Neural progenitor cell (in vitro differentiated cells): ENCODE measurements around the gene TOMM70.

Experiments
- EZH2 ChIP-seq: fragments of 200-600 bp; sonication (generic); IDR thresholded peaks from 2 replicates; pipeline ENCODE4 v1.6.1; 2017; ENCODE audit warnings: antibody characterized with exemption, mild to moderate bottlenecking, moderate library complexity
- EZH2phosphoT487 ChIP-seq: fragments of 200-600 bp; sonication (generic); IDR thresholded peaks from 2 replicates; pipeline ENCODE4 v1.6.1; 2017; ENCODE audit warnings: antibody characterized with exemption
- TF ChIP-seq, protein P1 (sequence below): fragments of 200-600 bp; sonication (generic); IDR thresholded peaks from 2 replicates; pipeline ENCODE4 v1.5.1; 2017; ENCODE audit warnings: antibody characterized with exemption, mild to moderate bottlenecking

DNA sequence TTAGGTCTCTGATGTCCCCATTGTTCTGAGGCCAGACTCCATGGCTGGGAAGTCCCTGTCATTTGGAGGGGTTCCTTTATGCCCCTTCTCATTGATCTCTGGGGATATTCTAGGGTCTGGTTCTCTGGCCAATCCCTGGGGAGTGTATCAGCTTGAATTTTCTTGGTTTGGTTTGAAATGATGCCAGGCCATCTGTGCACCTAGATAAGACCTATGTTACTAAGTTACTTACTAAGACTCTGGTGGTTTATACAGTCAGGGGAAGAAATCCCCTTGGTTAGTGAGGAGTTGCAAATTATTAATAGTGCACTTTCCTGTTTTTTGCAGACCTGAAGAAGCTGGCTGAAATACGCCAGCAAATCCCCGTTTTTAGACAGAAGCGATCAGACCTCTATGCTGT is 46.0 kb downstream of the TOMM70 start:
- TF ChIP-seq, protein P1, sequence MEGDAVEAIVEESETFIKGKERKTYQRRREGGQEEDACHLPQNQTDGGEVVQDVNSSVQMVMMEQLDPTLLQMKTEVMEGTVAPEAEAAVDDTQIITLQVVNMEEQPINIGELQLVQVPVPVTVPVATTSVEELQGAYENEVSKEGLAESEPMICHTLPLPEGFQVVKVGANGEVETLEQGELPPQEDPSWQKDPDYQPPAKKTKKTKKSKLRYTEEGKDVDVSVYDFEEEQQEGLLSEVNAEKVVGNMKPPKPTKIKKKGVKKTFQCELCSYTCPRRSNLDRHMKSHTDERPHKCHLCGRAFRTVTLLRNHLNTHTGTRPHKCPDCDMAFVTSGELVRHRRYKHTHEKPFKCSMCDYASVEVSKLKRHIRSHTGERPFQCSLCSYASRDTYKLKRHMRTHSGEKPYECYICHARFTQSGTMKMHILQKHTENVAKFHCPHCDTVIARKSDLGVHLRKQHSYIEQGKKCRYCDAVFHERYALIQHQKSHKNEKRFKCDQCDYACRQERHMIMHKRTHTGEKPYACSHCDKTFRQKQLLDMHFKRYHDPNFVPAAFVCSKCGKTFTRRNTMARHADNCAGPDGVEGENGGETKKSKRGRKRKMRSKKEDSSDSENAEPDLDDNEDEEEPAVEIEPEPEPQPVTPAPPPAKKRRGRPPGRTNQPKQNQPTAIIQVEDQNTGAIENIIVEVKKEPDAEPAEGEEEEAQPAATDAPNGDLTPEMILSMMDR: no peak
- TF ChIP-seq EZH2: no peak
- no peak for TF ChIP-seq EZH2phosphoT487
